ENCODE measurements around the gene MXD1. TPM values are rescaled to one million over a fixed set of nuclear protein-coding genes. Genes with fewer than 3 reads are reported as not detected.

Gene MXD1
- total RNA-seq, 1 donor from 2014 or later, result 18.9 TPM

GRCh38 chr2:69975853-69976462, 61.0 kb downstream of the MXD1 start:
- intact Hi-C loops (cut with micrococcal nuclease), result no loop called here

GRCh38 chr2:69977186-69977585, 62.3 kb downstream of the MXD1 start:
- intact Hi-C loops (cut with micrococcal nuclease), result no loop called here

- intact Hi-C loops (cut with micrococcal nuclease), result no loop called here
Observed at GRCh38 chr2:69977906-69978482, 63.1 kb downstream of the MXD1 start.

GRCh38 chr2:69979902-69980807, 65.2 kb downstream of the MXD1 start:
- intact Hi-C loops (cut with micrococcal nuclease), result no loop called here

- intact Hi-C loops (cut with micrococcal nuclease), result no loop called here
Observed at GRCh38 chr2:69983392-69983966, 68.6 kb downstream of the MXD1 start.

- intact Hi-C loops (cut with micrococcal nuclease), result no loop called here
Observed at GRCh38 chr2:69985216-69985615, 70.3 kb downstream of the MXD1 start.

- intact Hi-C loops (cut with micrococcal nuclease), result no loop called here
Observed at GRCh38 chr2:69985688-69986087, 70.8 kb downstream of the MXD1 start.

- intact Hi-C loops (cut with micrococcal nuclease), result no loop called here
Observed at GRCh38 chr2:69986691-69987090, 71.8 kb downstream of the MXD1 start.

- intact Hi-C loops (cut with micrococcal nuclease), result no loop called here
Observed at GRCh38 chr2:69988086-69988635, 73.3 kb downstream of the MXD1 start.

- intact Hi-C loops (cut with micrococcal nuclease), result no loop called here
Observed at GRCh38 chr2:69989009-69989408, 74.1 kb downstream of the MXD1 start.

- intact Hi-C loops (cut with micrococcal nuclease), result no loop called here
Observed at GRCh38 chr2:69989441-69990105, 74.7 kb downstream of the MXD1 start.

Other genes starting within 250 kb of the MXD1 start
- gene ANXA4, start 173.0 kb upstream of the MXD1 start, total RNA-seq, result 94.6 and 96.7 TPM in 2 replicates
- 32.4 and 34.8 TPM in 2 replicates for gene GMCL1, start 85.4 kb upstream of the MXD1 start, total RNA-seq
- gene SNRNP27, start 21.2 kb upstream of the MXD1 start, total RNA-seq, result 53.5 and 57.6 TPM in 2 replicates
- gene ASPRV1, start 46.5 kb downstream of the MXD1 start, total RNA-seq, result 1.3 and 1.5 TPM in 2 replicates
- gene PCBP1, start 172.4 kb downstream of the MXD1 start, total RNA-seq, result 461 and 468 TPM in 2 replicates